GM12878 (cell line): ENCODE measurements around the gene COTL1. TPM values are rescaled to one million over a fixed set of nuclear protein-coding genes. Genes with fewer than 3 reads are reported as not detected.
A peak's percentile ranks its signal among the peaks of the same experiment; 100 is the strongest.

Experiments
- BCL11A ChIP-seq: IDR thresholded peaks from 2 replicates; pipeline ENCODE4 v1.6.1; 2011; ENCODE audit warnings: low read depth, low read length
- BCL3 ChIP-seq: IDR thresholded peaks from 2 replicates; pipeline ENCODE4 v1.6.1; 2011; ENCODE audit warnings: borderline replicate concordance, low read depth, mild to moderate bottlenecking, moderate library complexity, low read length; ENCODE audit not compliant: insufficient read depth, poor library complexity, severe bottlenecking
- CBFB ChIP-seq: IDR thresholded peaks from 2 replicates; pipeline ENCODE4 v1.6.1; 2016; ENCODE audit warnings: antibody characterized with exemption, low read depth
- CHD4 ChIP-seq: fragments of 200-600 bp; sonication (generic); IDR thresholded peaks from 2 replicates; pipeline ENCODE4 v1.6.1; 2016; ENCODE audit warnings: mild to moderate bottlenecking
- E4F1 ChIP-seq: fragments of 450-650 bp; IDR thresholded peaks from 2 replicates; pipeline ENCODE4 v1.6.1; 2018; ENCODE audit warnings: borderline replicate concordance, mild to moderate bottlenecking; ENCODE audit not compliant: partially characterized antibody
- KDM1A ChIP-seq: fragments of 200-600 bp; sonication (generic); IDR thresholded peaks from 2 replicates; pipeline ENCODE4 v1.6.1; 2016; ENCODE audit warnings: borderline replicate concordance
- MEF2A ChIP-seq: IDR thresholded peaks from 2 replicates; pipeline ENCODE4 v1.6.1; 2011; ENCODE audit warnings: low read depth, mild to moderate bottlenecking, low read length, moderate library complexity; ENCODE audit not compliant: insufficient read depth
- PRDM15 ChIP-seq: fragments of 450-650 bp; formaldehyde crosslinking; IDR thresholded peaks from 2 replicates; pipeline ENCODE4 v1.4.0; 2020; ENCODE audit warnings: mild to moderate bottlenecking, moderate library complexity
- RAD51 ChIP-seq: fragments of 450-650 bp; IDR thresholded peaks from 2 replicates; pipeline ENCODE4 v1.6.1; 2016; ENCODE audit warnings: moderate library complexity, mild to moderate bottlenecking, inconsistent platforms
- SIX5 ChIP-seq: IDR thresholded peaks from 2 replicates; pipeline ENCODE4 v1.6.1; 2011; ENCODE audit warnings: mild to moderate bottlenecking, low read depth, low read length, moderate library complexity; ENCODE audit not compliant: severe bottlenecking
- TAF1 ChIP-seq: IDR thresholded peaks from 2 replicates; pipeline ENCODE4 v1.6.1; 2011; ENCODE audit warnings: mild to moderate bottlenecking, low read depth, low read length, borderline replicate concordance
- TCF7 ChIP-seq: IDR thresholded peaks from 2 replicates; pipeline ENCODE4 v1.6.1; 2014; ENCODE audit warnings: antibody characterized with exemption, borderline replicate concordance
- USF2 ChIP-seq: IDR thresholded peaks from 2 replicates; pipeline ENCODE4 v1.6.1; 2011; ENCODE audit warnings: low read depth, low read length, improper control_type of control experiment, borderline replicate concordance
- ZBTB40 ChIP-seq: fragments of 450-650 bp; IDR thresholded peaks from 2 replicates; pipeline ENCODE4 v1.6.1; 2016; ENCODE audit warnings: mild to moderate bottlenecking, moderate library complexity, borderline replicate concordance
- ZNF217 ChIP-seq: fragments of 450-650 bp; IDR thresholded peaks from 2 replicates; pipeline ENCODE4 v1.6.1; 2017; ENCODE audit warnings: antibody characterized with exemption, mild to moderate bottlenecking
- ZNF24 ChIP-seq: fragments of 450-650 bp; IDR thresholded peaks from 2 replicates; pipeline ENCODE4 v1.6.1; 2017; ENCODE audit warnings: antibody characterized with exemption, mild to moderate bottlenecking
- ZNF384 ChIP-seq: IDR thresholded peaks from 2 replicates; pipeline ENCODE4 v1.6.1; 2012; ENCODE audit warnings: low read depth, mild to moderate bottlenecking, low read length, improper control_type of control experiment, borderline replicate concordance
- polyA plus RNA-seq, 11 experiments: library from polyadenylated mRNA; depleted of rRNA in 4 of 11; unstranded in 6 of 11; stranded (reverse) in 5 of 11; fragments of >200 nt; fragmentation: Nextera tagmentation in 4 of 11; fragmentation: Illumina TruSeq in 1 of 11; extraction: Ambion mirVana in 4 of 11; extraction: Trizol in 1 of 11; gene quantifications; 1 replicate in 1 of 11; 2 replicates in 10 of 11; pipeline versions ENCODE4 v1.2.1 to v1.2.3, GENCODE V29; 2011 to 2016; ENCODE audit warnings: inconsistent platforms in 2 of 11, missing spikeins in 2 of 11, low read depth in 1 of 11
- total RNA-seq, 4 experiments: library from RNA; depleted of rRNA in 3 of 4; stranded (reverse); fragments of >200 nt in 3 of 4; fragmentation: Illumina TruSeq in 1 of 4; extraction: Trizol in 1 of 4; gene quantifications; 2 replicates each; pipeline versions ENCODE4 v1.2.1 to v1.2.3, GENCODE V29; 2013 to 2021

The COTL1 gene
- total and polyA plus RNA-seq, 10 of the 15 experiments (the other 5 are each of a cell fraction or from before 2014, with no cell fraction given) = 140 to 894 (median 330) TPM

- no peak for TF ChIP-seq BCL3
- TF ChIP-seq USF2 = no peak
- TF ChIP-seq RAD51 = no peak
- TF ChIP-seq PRDM15 (CRISPR knock-in tag) = no peak
- no peak for TF ChIP-seq SIX5
- 0 out of 2 replicates have a peak, but pooled peaks have one; percentile 18 for TF ChIP-seq BCL11A
- TF ChIP-seq ZNF384 = no peak
- TF ChIP-seq ZNF24 = no peak
- no peak for TF ChIP-seq KDM1A
- peak; percentile 19; the same call in 1 of the 2 replicates for TF ChIP-seq ZBTB40
- TF ChIP-seq E4F1 = no peak
- no peak for TF ChIP-seq MEF2A
- no peak for TF ChIP-seq CHD4
- no peak for TF ChIP-seq TCF7
- TF ChIP-seq CBFB = no peak
- no peak for TF ChIP-seq ZNF217
- TF ChIP-seq TAF1 = peak; percentile 42; the same call in 1 of the 2 replicates
Observed at GRCh38 chr16:84607694-84608093, 10.2 kb downstream of the COTL1 start (continued).
